Measurements from ENCODE around the gene TCEA2. TPM values are rescaled to one million over a fixed set of nuclear protein-coding genes. Genes with fewer than 3 reads are reported as not detected.

TCEA2 gene
- total RNA-seq, 4 donors from 2014 or later: 22.8 to 59.0 (median 43.6) TPM

DNA sequence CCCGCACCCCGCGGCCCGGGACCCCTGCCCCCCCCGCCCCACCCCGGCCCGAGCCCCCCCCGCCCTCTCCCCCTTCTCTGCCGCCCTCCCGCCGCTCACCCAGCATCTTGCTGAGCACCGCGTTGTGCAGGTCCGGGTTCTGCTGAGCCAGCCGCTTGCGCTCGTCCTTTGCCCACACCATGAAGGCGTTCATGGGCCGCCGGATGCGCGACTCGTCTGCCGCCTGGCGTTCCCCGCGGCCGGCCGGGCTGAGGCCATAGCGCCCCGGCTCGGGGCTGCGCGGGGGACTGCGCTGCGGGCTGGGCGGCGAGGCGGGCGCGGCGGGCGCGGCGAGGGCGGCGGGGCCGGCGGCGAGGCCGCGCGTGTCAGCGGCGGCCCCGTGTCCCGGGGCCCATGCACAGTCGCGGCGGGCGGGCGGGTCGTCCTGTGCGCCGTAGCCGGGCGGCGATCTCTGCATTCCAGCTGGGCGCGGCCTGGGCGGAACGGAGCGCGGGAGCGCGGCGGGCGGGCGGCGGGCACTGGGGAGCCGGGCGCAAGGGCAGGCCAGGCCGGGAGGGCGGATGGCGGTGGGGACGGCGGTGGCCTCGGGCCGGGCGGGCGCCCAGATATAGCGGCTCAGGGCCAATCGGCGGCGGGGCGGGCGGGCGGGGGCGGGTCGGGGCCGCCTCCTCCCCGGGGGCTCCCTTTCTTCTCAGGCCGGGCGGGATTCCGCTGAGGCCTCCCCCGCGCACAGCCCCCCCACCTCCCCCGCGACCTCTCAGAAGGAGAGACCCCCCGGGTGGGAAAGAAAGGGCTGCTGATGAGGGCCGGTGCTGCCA, 13.7 kb upstream of the TCEA2 start, which contains the start of gene SOX18:
TSS of gene SOX18 (minus strand) at position 580 of the 818 bp plus-strand sequence. CDS start at position 457, 123 bp downstream.
- TF ChIP-seq POLR2A (IDR thresholded peaks at IDR 0.05; ENCODE audit: low read depth) (no peak), POLR2AphosphoS5 (IDR thresholded peaks at IDR 0.05) (peak in 1 of 2 donors; percentile 46), CTCF (IDR thresholded peaks at IDR 0.05) (no peak), EP300 (IDR thresholded peaks at IDR 0.05) (no peak)
- WGBS: 2% methylated on average over 12 of the region's 111 CpGs
- H3K9me3 ChIP-seq: no peaks in the 10 kb centered on the region
- peaks cover 0 to 21% (median 0%) of the 10 kb centered on the region in 4 donors for H3K36me3 ChIP-seq
- H3K27me3 ChIP-seq: peaks cover 0 to 100% (median 36%) of the 10 kb centered on the region in 4 donors
- peak within 1 kb of the TSS; percentile 45 to 57 (median 46) for H3K4me3 ChIP-seq
- intact Hi-C loops (cut with DNase I): no loop called here
- H3K4me1 ChIP-seq: peaks cover 15 to 58% (median 40%) of the 10 kb centered on the region in 4 donors
- no peak for DNase-seq (ENCODE audit: extremely low spot score)
- peak within 1 kb of the TSS; percentile 57 to 77 (median 74) for H3K27ac ChIP-seq (replicated peaks in 1 of 4)

DNA sequence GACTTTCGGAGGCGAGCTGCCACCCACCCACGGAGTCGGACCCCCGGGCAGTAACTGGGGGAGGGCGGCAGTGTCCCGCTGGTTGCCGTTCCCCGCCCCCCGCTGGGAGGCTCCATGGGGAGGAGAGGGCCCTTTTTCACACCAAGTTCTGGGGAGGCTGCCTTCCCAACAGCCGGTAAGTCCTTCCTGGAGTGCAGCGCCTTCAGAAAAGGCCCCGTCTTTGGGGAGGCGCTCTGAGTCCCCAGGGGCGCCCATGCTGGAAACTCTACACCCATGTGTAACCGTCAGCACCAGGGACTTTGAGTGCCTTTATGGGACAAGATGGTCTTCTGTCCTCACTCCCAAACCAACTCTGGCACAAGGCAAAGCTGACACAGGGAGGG, 13.1 kb upstream of the TCEA2 start:
- 21% methylated on average over 11 of the region's 16 CpGs for WGBS
- no peak for TF ChIP-seq CTCF (IDR thresholded peaks at IDR 0.05)
- TF ChIP-seq POLR2A (IDR thresholded peaks at IDR 0.05; ENCODE audit: low read depth): no peak
- no peak for TF ChIP-seq EP300 (IDR thresholded peaks at IDR 0.05)
- TF ChIP-seq POLR2AphosphoS5 (IDR thresholded peaks at IDR 0.05): no peak
- no peak for DNase-seq (ENCODE audit: extremely low spot score)
- H3K4me3 ChIP-seq: peak overlapping the region; percentile 45 to 57 (median 46)
- H3K36me3 ChIP-seq: peaks cover 0 to 21% (median 0%) of the 10 kb centered on the region in 4 donors
- intact Hi-C loops (cut with DNase I): no loop called here
- H3K9me3 ChIP-seq: no peaks in the 10 kb centered on the region
- H3K27ac ChIP-seq (replicated peaks in 1 of 4): peak overlapping the region; percentile 57 to 77 (median 74)
- peaks cover 15 to 61% (median 41%) of the 10 kb centered on the region in 4 donors for H3K4me1 ChIP-seq
- H3K27me3 ChIP-seq: peaks cover 0 to 100% (median 36%) of the 10 kb centered on the region in 4 donors

DNA sequence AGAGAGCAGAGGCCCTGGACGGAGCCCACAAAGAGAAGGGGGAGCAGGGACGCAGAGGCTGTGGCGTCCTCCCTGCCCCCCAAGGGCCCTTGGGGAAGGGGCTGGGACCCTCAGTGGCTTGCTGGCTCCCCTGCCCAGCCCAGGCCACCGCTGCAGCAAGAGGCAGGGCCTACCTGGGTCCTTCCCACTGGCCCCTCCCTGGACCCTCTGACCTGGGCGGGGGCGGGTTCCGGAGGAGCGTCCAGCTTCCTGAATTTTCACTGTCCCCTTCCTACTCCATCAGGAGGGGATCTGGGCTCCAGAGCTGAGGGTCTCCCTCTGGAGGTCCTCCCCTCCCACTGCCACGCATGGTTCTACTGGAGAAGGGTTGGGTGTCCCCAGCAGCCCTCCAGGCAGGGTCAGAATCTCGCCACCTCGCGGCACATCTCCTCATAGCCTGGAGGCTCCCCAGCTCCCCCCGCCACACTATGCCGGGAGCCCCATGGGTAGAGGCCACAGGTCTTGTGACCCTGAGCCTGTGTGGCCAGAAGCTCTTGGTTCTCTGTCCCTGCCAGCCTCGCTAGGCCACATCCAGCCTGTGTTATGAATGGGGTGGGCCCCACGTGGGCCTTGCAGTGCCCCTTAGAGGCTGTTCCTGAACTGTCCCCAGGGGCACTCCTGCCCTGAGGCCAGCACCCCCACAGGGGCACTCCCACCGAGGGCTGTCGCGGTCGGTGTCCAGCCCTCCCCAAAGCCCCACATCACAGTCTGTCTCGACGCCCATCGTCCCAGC, 12.6 kb upstream of the TCEA2 start:
- intact Hi-C loops (cut with DNase I): no loop called here
- H3K27ac ChIP-seq (replicated peaks in 1 of 4): peak overlapping the region; percentile 57 to 77 (median 74)
- peaks cover 0 to 100% (median 36%) of the 10 kb centered on the region in 4 donors for H3K27me3 ChIP-seq
- H3K36me3 ChIP-seq: peaks cover 0 to 21% (median 0%) of the 10 kb centered on the region in 4 donors
- H3K4me1 ChIP-seq: peaks cover 20 to 55% (median 44%) of the 10 kb centered on the region in 4 donors
- 87% methylated on average over 5 of the region's 23 CpGs for WGBS
- no peak for DNase-seq (ENCODE audit: extremely low spot score)
- TF ChIP-seq POLR2AphosphoS5 (IDR thresholded peaks at IDR 0.05): no peak
- TF ChIP-seq EP300 (IDR thresholded peaks at IDR 0.05): no peak
- no peak for TF ChIP-seq POLR2A (IDR thresholded peaks at IDR 0.05; ENCODE audit: low read depth)
- TF ChIP-seq CTCF (IDR thresholded peaks at IDR 0.05): no peak
- no peaks in the 10 kb centered on the region for H3K9me3 ChIP-seq
- H3K4me3 ChIP-seq: peak overlapping the region; percentile 45 to 57 (median 46)

- Histone ChIP-seq H3K27ac (replicated peaks in 1 of 4) (peak overlapping the region; percentile 57 to 77 (median 74)), H3K27me3 (peaks cover 0 to 100% (median 36%) of the 10 kb centered on the region in 4 donors), H3K9me3 (no peaks in the 10 kb centered on the region), H3K4me3 (peak overlapping the region in 3 of 4 donors; percentile 46 to 57 (median 47)), H3K36me3 (peaks cover 0 to 21% (median 0%) of the 10 kb centered on the region in 4 donors), H3K4me1 (peaks cover 20 to 56% (median 49%) of the 10 kb centered on the region in 4 donors)
- TF ChIP-seq POLR2A (IDR thresholded peaks at IDR 0.05; ENCODE audit: low read depth) (no peak), POLR2AphosphoS5 (IDR thresholded peaks at IDR 0.05) (no peak), CTCF (IDR thresholded peaks at IDR 0.05) (no peak), EP300 (IDR thresholded peaks at IDR 0.05) (no peak)
- intact Hi-C loops (cut with DNase I): no loop called here
- no peak for DNase-seq (ENCODE audit: extremely low spot score)
- 89% methylated on average over 3 of the region's 11 CpGs for WGBS
These were observed 12.0 kb upstream of the TCEA2 start for GRCh38 chr20:64051033-64051452.

Measured in esophagus muscularis mucosa (tissue), 4 donors.